ENCODE measurements around the gene SRF.

SRF gene

GRCh38 chr6:43147691-43148477 lies 23.2 kb upstream of the SRF start:
- no peak for DNase-seq (ENCODE audit: low spot score)
- in situ Hi-C loops (cut with MboI; ENCODE audit: low sequenced_read_pairs, unreplicated experiment) = no loop called here
- TF ChIP-seq CTCF (IDR thresholded peaks at IDR 0.05; ENCODE audit: borderline replicate concordance, control extremely low read depth, extremely low read depth, insufficient read depth, missing control alignments) = no peak

GRCh38 chr6:43149265-43149664 lies 21.8 kb upstream of the SRF start:
- no peak for TF ChIP-seq CTCF (IDR thresholded peaks at IDR 0.05; ENCODE audit: borderline replicate concordance, control extremely low read depth, extremely low read depth, insufficient read depth, missing control alignments)
- DNase-seq (ENCODE audit: low spot score) = no peak
- in situ Hi-C loops (cut with MboI; ENCODE audit: low sequenced_read_pairs, unreplicated experiment) = no loop called here

- no peak for TF ChIP-seq CTCF (IDR thresholded peaks at IDR 0.05; ENCODE audit: borderline replicate concordance, control extremely low read depth, extremely low read depth, insufficient read depth, missing control alignments)
- no peak for DNase-seq (ENCODE audit: low spot score)
- in situ Hi-C loops (cut with MboI; ENCODE audit: low sequenced_read_pairs, unreplicated experiment) = no loop called here
Measured at GRCh38 chr6:43150051-43150751, 20.9 kb upstream of the SRF start.

GRCh38 chr6:43159599-43159998 lies 11.5 kb upstream of the SRF start:
- in situ Hi-C loops (cut with MboI; ENCODE audit: low sequenced_read_pairs, unreplicated experiment) = no loop called here
- no peak for TF ChIP-seq CTCF (IDR thresholded peaks at IDR 0.05; ENCODE audit: borderline replicate concordance, control extremely low read depth, extremely low read depth, insufficient read depth, missing control alignments)
- DNase-seq (ENCODE audit: low spot score) = no peak

- TF ChIP-seq CTCF (IDR thresholded peaks at IDR 0.05; ENCODE audit: borderline replicate concordance, control extremely low read depth, extremely low read depth, insufficient read depth, missing control alignments) = no peak
Measured at GRCh38 chr6:43163899-43164298, 7.2 kb upstream of the SRF start.

DNA sequence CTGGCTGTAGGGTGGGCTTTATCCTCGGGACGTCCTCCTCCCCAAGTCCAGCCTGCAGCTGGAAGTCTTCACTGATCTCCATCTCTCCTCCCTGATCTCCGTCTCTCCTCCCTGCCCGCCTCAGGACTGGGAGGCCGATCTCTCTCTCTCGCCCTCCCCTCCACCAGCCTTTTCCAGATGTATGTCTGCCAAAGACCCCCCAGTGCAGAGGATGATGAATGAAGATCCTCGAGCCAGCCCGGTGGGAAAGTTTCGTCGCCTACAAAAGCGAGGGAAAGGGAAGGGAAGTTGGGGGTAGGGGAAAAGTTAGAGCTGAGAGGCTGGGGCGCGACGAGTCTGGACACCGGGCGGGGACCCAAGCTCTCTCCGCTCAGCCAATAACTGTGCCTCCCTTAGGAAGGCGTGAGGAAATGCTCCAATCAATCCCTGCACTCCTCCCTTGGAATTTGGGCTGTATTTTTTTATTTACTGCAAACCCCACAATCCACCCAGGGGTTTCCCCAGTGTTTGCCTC lies 595 bp upstream of the SRF start:
- TF ChIP-seq CTCF (IDR thresholded peaks at IDR 0.05; ENCODE audit: borderline replicate concordance, control extremely low read depth, extremely low read depth, insufficient read depth, missing control alignments) = no peak
- in situ Hi-C loops (cut with MboI; ENCODE audit: low sequenced_read_pairs, unreplicated experiment) = no loop called here
- no peak for DNase-seq (ENCODE audit: low spot score)

More at GRCh38 chr6:43163899-43164298, 7.2 kb upstream of the SRF start:
- in situ Hi-C loops (cut with MboI; ENCODE audit: low sequenced_read_pairs, unreplicated experiment) = no loop called here
- DNase-seq (ENCODE audit: low spot score) = no peak

Data from GM13976 (cell line).